Stimulated activated effector memory CD8-positive, alpha-beta T cell treated with anti-CD3 and anti-CD28 coated beads, Interleukin-12 subunit alpha, Interleukin-12 subunit beta, amount 100 ng/mL, for 72 hours (primary cell): ENCODE measurements around the gene SWAP70.
A peak's percentile ranks its signal among the peaks of the same experiment; 100 is the strongest.
"Not testable (repeated sequence)": the region's sequence is repeated elsewhere in the genome, so short reads cannot be mapped to it uniquely, and the experiment has no call there.

ENCODE experiments used
- ATAC-seq: fragments of 150-1000 bp; cut with Tn5 transposase; 2 replicates; pipeline ENCODE4 v1.10.0; 2021
- DNase-seq, 2 donors: peaks; one replicate each; pipeline ENCODE4 v3.0.0; 2021 to 2022; ENCODE audit warnings: low spot score in 2 of 2
- H3K27ac Mint-ChIP-seq: one replicate; pipeline ENCODE4 v1.8.0; 2022; ENCODE audit warnings: mild to moderate bottlenecking, mixed read lengths
- H3K36me3 Mint-ChIP-seq: one replicate; pipeline ENCODE4 v1.8.0; 2022; ENCODE audit warnings: mild to moderate bottlenecking, mixed read lengths
- H3K4me1 Mint-ChIP-seq: one replicate; pipeline ENCODE4 v1.8.0; 2022; ENCODE audit warnings: mixed read lengths
- H3K4me3 Mint-ChIP-seq: one replicate; pipeline ENCODE4 v1.8.0; 2022; ENCODE audit warnings: mild to moderate bottlenecking, mixed read lengths
- H3K9me3 Mint-ChIP-seq: one replicate; pipeline ENCODE4 v1.8.0; 2022; ENCODE audit warnings: mixed read lengths

SWAP70 gene

GRCh38 chr11:9740202-9740883 is 76.5 kb downstream of the SWAP70 start:
- ATAC-seq (peak; percentile 26), DNase-seq (no peak)
- H3K4me3 Mint-ChIP-seq: no peak overlapping the region
- H3K36me3 Mint-ChIP-seq: peaks cover 27% of the 10 kb centered on the region
- peaks cover 6% of the 10 kb centered on the region for H3K9me3 Mint-ChIP-seq
- H3K27ac Mint-ChIP-seq: peak overlapping the region; percentile 11
- H3K4me1 Mint-ChIP-seq: no peaks in the 10 kb centered on the region

- Mint-ChIP-seq H3K27ac (no peak overlapping the region), H3K4me1 (no peaks in the 10 kb centered on the region), H3K4me3 (no peak overlapping the region), H3K9me3 (peaks cover 6% of the 10 kb centered on the region), H3K36me3 (peaks cover 25% of the 10 kb centered on the region)
- DNase-seq (no peak), ATAC-seq (no peak)
Measured at GRCh38 chr11:9741260-9741659, 77.4 kb downstream of the SWAP70 start.

- H3K9me3 Mint-ChIP-seq, DNase-seq, H3K27ac Mint-ChIP-seq, H3K4me3 Mint-ChIP-seq, ATAC-seq: not testable (repeated sequence)
- H3K36me3 Mint-ChIP-seq: peaks cover 30% of the 10 kb centered on the region
- peaks cover 10% of the 10 kb centered on the region for H3K4me1 Mint-ChIP-seq
Measured at GRCh38 chr11:9743512-9743911, 79.6 kb downstream of the SWAP70 start.

GRCh38 chr11:9745411-9746211 is 81.7 kb downstream of the SWAP70 start:
- Mint-ChIP-seq H3K4me1 (peaks cover 13% of the 10 kb centered on the region), H3K36me3 (peaks cover 26% of the 10 kb centered on the region), H3K9me3 (no peaks in the 10 kb centered on the region), H3K27ac (no peak overlapping the region), H3K4me3 (no peak overlapping the region)
- DNase-seq: no peak
- ATAC-seq: no peak

GRCh38 chr11:9747229-9747628 is 83.4 kb downstream of the SWAP70 start:
- Mint-ChIP-seq H3K4me3 (no peak overlapping the region), H3K9me3 (no peaks in the 10 kb centered on the region), H3K27ac (no peak overlapping the region), H3K4me1 (peaks cover 13% of the 10 kb centered on the region), H3K36me3 (peaks cover 18% of the 10 kb centered on the region)
- DNase-seq: no peak
- ATAC-seq: no peak

- no peak for DNase-seq
- no peak overlapping the region for H3K4me3 Mint-ChIP-seq
- peaks cover 14% of the 10 kb centered on the region for H3K4me1 Mint-ChIP-seq
- no peaks in the 10 kb centered on the region for H3K9me3 Mint-ChIP-seq
- H3K27ac Mint-ChIP-seq: peak overlapping the region; percentile 61
- peaks cover 18% of the 10 kb centered on the region for H3K36me3 Mint-ChIP-seq
- no peak for ATAC-seq
Measured at GRCh38 chr11:9747828-9748227, 84.0 kb downstream of the SWAP70 start.

GRCh38 chr11:9748361-9748970 is 84.6 kb downstream of the SWAP70 start:
- no peaks in the 10 kb centered on the region for H3K9me3 Mint-ChIP-seq
- ATAC-seq: peak; percentile 98
- peaks cover 20% of the 10 kb centered on the region for H3K4me1 Mint-ChIP-seq
- H3K27ac Mint-ChIP-seq: peak overlapping the region; percentile 61
- H3K36me3 Mint-ChIP-seq: peaks cover 18% of the 10 kb centered on the region
- no peak overlapping the region for H3K4me3 Mint-ChIP-seq
- peak; percentile 51 to 79 for DNase-seq

- H3K36me3 Mint-ChIP-seq: peaks cover 18% of the 10 kb centered on the region
- no peak overlapping the region for H3K4me3 Mint-ChIP-seq
- H3K27ac Mint-ChIP-seq: no peak overlapping the region
- DNase-seq (no peak), ATAC-seq (no peak)
- H3K9me3 Mint-ChIP-seq: no peaks in the 10 kb centered on the region
- H3K4me1 Mint-ChIP-seq: peaks cover 24% of the 10 kb centered on the region
Measured at GRCh38 chr11:9750551-9750950, 86.7 kb downstream of the SWAP70 start.

- Mint-ChIP-seq H3K9me3 (no peaks in the 10 kb centered on the region), H3K27ac (no peak overlapping the region)
- no peak for ATAC-seq
Measured at GRCh38 chr11:9752091-9752490, 88.2 kb downstream of the SWAP70 start.

GRCh38 chr11:9753021-9753420 is 89.1 kb downstream of the SWAP70 start:
- ATAC-seq (peak; percentile 58), DNase-seq (no peak)
- peak overlapping the region; percentile 85 for H3K27ac Mint-ChIP-seq

More at GRCh38 chr11:9752091-9752490, 88.2 kb downstream of the SWAP70 start:
- Mint-ChIP-seq H3K36me3 (peaks cover 18% of the 10 kb centered on the region), H3K4me1 (peaks cover 39% of the 10 kb centered on the region), H3K4me3 (no peak overlapping the region)
- DNase-seq: no peak

GRCh38 chr11:9754010-9754471 is 90.2 kb downstream of the SWAP70 start:
- ATAC-seq (no peak), DNase-seq (no peak)
- H3K9me3 Mint-ChIP-seq: no peaks in the 10 kb centered on the region
- H3K4me1 Mint-ChIP-seq: peaks cover 38% of the 10 kb centered on the region
- no peak overlapping the region for H3K4me3 Mint-ChIP-seq
- peak overlapping the region; percentile 85 for H3K27ac Mint-ChIP-seq
- H3K36me3 Mint-ChIP-seq: peaks cover 7% of the 10 kb centered on the region

More at GRCh38 chr11:9753021-9753420, 89.1 kb downstream of the SWAP70 start:
- peaks cover 43% of the 10 kb centered on the region for H3K4me1 Mint-ChIP-seq
- H3K36me3 Mint-ChIP-seq: peaks cover 14% of the 10 kb centered on the region
- peak overlapping the region; percentile 45 for H3K4me3 Mint-ChIP-seq
- no peaks in the 10 kb centered on the region for H3K9me3 Mint-ChIP-seq

- H3K4me3 Mint-ChIP-seq: no peak overlapping the region
- peaks cover 54% of the 10 kb centered on the region for H3K4me1 Mint-ChIP-seq
- DNase-seq (no peak), ATAC-seq (no peak)
- H3K27ac Mint-ChIP-seq: peak overlapping the region; percentile 78
- H3K36me3 Mint-ChIP-seq: peaks cover 8% of the 10 kb centered on the region
- H3K9me3 Mint-ChIP-seq: no peaks in the 10 kb centered on the region
Measured at GRCh38 chr11:9755561-9756185, 91.8 kb downstream of the SWAP70 start.

GRCh38 chr11:9756461-9756860 is 92.6 kb downstream of the SWAP70 start:
- no peak for DNase-seq
- Mint-ChIP-seq H3K36me3 (peaks cover 8% of the 10 kb centered on the region), H3K9me3 (no peaks in the 10 kb centered on the region), H3K4me1 (peaks cover 59% of the 10 kb centered on the region), H3K4me3 (no peak overlapping the region), H3K27ac (peak overlapping the region; percentile 78)
- no peak for ATAC-seq

- DNase-seq (no peak), ATAC-seq (no peak)
- Mint-ChIP-seq H3K36me3 (peaks cover 8% of the 10 kb centered on the region), H3K4me1 (peaks cover 64% of the 10 kb centered on the region), H3K9me3 (no peaks in the 10 kb centered on the region), H3K27ac (peak overlapping the region; percentile 78), H3K4me3 (no peak overlapping the region)
Measured at GRCh38 chr11:9756878-9757277, 93.0 kb downstream of the SWAP70 start.
